Suppressor macrophage treated with lipopolysaccharide for 4 hours (primary cell): Measurements from ENCODE around the gene TMX3.

Experiments
- DNase-seq: peaks from one replicate; pipeline ENCODE4 v3.0.0-alpha.2; 2020

TMX3 gene

DNA sequence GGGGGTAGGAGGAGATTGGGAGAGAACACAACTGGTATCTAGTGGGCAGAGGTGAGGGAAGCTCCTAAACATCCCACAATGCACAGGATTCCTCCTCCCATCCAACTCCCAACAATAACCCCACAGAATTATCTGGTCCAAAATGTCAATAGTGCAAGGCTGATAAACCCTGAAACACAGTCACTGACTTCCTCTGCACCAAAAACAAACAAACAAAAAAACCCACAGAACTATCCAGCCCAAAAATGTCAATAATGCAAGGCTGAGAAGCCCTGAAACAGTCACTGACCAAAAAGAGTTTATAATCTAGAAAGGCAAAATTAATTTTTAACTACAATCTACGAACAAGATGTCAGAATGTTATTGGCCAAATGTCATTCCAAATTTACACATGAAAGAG, 9.8 kb downstream of the TMX3 start:
- no peak for DNase-seq

DNA sequence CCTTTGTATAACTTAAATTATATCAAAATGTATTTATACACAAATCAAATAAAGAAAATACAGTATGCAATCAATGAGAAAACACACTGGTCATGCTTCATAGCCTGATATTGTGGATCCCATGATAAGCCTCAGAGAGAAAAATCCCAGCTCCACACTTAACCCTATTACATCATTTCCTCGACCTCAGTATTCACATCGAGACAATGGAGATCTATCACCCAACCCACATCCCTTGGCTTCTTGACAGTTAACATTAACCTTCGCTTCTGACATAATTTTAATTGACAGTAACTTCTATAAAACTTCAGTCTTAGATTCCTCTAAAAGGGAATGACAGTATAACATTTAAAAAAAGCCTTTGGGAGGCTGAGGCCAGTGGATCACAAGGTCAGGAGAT, 11.6 kb downstream of the TMX3 start:
- DNase-seq = no peak

DNA sequence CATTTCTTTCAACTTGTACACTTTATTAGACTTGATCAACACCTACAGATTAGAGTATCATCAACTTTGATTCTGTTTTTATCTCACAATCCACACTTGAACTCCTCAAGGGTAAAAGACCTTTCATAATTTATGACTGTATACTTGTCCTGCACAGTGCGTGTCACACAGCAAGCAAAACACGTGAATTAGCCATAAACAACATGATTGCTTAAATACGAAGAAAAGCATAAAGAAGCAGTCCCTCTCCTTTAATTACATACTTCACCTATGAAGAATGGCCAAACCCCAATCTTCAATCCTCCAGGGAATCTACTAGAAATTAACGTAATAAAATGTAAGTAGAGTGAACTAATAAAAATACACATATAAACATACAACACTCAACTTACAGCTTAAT, 13.6 kb downstream of the TMX3 start:
- DNase-seq = no peak

DNA sequence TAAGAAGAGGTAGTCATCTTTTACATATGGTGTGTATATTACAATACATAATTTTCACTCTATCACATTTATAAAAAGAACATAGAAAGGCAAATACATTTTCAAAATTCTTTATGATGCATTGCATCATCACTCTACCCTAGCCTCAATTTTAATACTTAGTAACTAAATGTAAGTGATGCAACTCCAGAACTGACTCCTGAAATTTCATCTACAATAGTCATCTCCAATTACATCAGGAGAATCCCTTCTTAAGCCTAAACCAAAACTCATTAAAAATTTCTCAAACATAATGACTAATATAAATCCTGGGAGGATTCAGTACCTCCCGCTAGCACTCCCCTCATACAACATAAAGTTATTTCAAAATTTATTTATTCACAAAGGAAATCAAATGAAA, 15.9 kb downstream of the TMX3 start:
- DNase-seq = no peak

GRCh38 chr18:68696937-68697336, 18.0 kb downstream of the TMX3 start:
- DNase-seq = no peak

- no peak for DNase-seq
These were observed 20.6 kb downstream of the TMX3 start for GRCh38 chr18:68694316-68694715.

- DNase-seq = no peak
These were observed 21.7 kb downstream of the TMX3 start for GRCh38 chr18:68693091-68693815.

GRCh38 chr18:68679528-68679927, 35.4 kb downstream of the TMX3 start:
- DNase-seq = no peak

DNA sequence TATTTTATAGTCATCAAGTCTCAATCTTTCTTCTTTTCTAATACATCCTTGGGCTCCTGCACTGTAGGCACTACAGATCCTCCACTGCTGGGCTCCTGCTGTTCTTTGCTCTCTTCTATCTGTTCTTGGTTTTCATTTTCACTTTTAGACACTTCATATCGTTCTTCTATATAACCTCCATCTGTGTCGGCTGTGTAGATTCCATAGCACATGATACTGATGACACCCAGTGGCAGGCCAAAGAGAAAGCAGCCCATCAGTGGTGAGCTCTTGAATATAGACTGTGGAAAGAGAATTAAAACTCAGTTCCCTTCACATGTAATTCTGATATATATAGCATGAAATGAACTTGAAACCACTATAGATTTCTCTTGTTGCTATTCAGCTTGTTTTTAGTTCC, 38.0 kb downstream of the TMX3 start:
- DNase-seq = no peak

DNA sequence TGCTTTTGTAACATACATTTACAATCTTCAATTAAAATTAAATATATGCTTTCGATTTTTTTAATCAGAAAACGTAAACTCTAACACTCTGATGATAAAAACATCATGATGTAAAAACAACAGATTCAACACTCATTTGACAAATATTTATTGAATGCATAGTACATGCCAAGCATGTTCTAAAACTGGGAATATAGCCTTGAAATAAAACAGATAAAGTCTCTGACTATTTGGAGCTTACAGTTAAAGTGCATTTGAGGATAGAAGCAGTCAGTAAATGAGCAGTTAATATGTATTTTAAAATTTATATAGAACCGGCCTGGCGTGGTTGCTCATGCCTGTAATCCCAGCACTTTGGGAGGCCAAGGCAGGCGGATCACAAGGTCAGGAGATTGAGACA, 47.8 kb downstream of the TMX3 start:
- no peak for DNase-seq

DNA sequence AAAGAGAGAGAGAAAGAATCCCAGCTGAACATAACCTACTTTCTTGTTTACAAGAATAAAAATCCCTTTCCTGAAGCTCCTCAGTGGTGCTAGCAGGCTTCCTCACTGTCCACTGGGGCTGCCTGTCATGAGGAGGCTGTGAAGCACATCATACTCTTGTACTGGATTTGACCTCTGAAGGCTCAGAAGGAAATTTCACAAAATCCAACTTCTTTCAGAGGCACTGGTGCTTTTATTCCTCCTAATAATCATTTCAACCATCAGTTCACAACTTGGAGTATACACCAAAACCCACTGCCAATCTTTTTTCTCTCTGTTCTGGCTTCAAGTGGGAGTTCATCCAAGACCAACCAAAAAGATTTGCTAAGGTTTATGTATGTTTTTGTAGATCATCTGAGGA, 48.5 kb downstream of the TMX3 start:
- no peak for DNase-seq

GRCh38 chr18:68665628-68666027, 49.3 kb downstream of the TMX3 start:
- DNase-seq = peak; percentile 29

GRCh38 chr18:68662754-68663153, 52.2 kb downstream of the TMX3 start:
- no peak for DNase-seq

- DNase-seq = peak; percentile 51
These were observed 54.3 kb downstream of the TMX3 start for GRCh38 chr18:68660354-68661183.

DNA sequence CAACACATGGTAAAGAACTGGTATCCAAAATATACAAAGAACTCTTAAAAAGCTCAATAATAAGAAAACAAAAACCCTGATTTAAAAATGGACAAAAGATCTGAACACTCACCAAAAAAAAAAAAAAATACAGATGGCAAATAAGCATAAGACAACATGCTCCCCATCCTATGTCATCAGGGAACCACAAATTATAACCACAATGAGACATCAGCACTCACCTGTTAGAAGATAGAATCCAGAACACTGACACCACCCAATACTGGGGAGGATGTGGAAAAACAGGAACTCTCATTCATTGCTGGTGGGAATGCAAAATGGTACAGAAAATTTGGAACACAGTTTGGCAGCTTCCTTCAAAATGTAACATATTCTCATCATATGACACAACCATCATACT, 66.7 kb downstream of the TMX3 start:
- DNase-seq = no peak

- DNase-seq = no peak
These were observed 72.9 kb downstream of the TMX3 start for GRCh38 chr18:68642003-68642402.

- DNase-seq = no peak
These were observed 74.0 kb downstream of the TMX3 start for GRCh38 chr18:68640861-68641260.

DNA sequence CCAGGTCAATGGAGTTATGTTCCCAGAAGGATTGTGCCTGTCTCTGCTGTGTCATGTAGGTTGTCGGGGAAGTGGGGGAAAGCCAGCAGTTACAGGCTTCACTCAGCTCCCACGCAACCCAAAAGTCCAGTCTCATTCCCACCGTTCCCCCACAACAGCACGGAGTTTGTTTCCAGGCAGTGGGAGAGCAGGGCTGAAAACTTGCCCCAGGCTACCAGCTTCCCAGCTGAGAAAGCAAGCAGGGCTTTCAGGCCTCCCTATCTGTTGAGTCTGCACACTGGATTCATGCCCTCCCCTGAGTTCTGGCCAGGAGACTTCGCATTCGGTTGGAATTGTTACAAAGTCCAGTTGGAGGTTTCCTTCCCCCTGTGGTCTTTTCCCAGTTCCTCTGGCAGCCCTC, 76.3 kb downstream of the TMX3 start:
- DNase-seq = no peak

- DNase-seq = no peak
These were observed 87.1 kb downstream of the TMX3 start for GRCh38 chr18:68627812-68628211.
